ENCODE measurements around the gene LRP8. TPM values are rescaled to one million over a fixed set of nuclear protein-coding genes. Genes with fewer than 3 reads are reported as not detected.

Gene LRP8
- total and polyA plus RNA-seq, 2 of the 4 experiments (the other 2 are of a cell fraction) = 12.0 to 12.1 TPM

DNA sequence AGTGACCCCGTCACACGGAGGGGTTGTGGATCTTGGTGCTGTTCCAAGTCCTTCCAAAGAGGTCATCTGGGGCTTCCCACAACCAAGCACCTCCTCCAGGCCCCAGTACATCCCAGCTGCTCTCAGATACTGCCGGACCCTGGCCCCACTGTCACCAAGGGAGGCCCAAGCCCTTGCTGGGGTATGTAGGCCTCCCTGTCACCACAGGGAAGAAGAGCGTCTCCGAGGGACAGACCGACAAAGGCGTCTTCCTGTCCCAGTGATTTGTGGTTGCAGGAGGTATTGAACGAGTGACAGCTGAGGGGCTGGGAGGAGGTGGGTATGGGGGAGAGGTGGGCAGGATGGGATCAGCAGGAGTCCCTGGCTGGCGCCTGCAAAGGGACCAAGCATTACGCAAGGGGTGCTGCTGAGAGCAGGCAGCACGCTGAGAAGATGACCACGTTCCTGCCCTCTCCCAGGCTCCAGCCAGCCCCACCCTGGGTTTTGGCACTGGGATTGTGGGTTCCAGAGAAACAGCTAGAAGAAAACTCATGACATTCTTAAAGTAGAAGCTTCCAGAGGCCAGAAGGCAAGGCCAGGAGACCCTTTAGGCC is 29.7 kb downstream of the LRP8 start:
- intact Hi-C loops (cut with micrococcal nuclease) = no loop called here
- no peak overlapping the region for H3K4ac ChIP-seq (ENCODE audit: low read depth, low read length)
- no peak overlapping the region for H3K4me2 ChIP-seq (ENCODE audit: low read depth, low read length)
- dilution Hi-C loops (cut with HindIII; ENCODE audit: low sequenced_read_pairs, unreplicated experiment) = no loop called here
- H3K27me3 ChIP-seq (ENCODE audit: control insufficient read depth, insufficient read depth, low read length) = no peaks in the 10 kb centered on the region
- WGBS, 2 experiments (ENCODE audit: extremely low coverage in 2 of 2, insufficient read length in 1 of 2) = 83% methylated on average over 2 of the region's 12 CpGs; no CpG with 5 or more reads in 1 of the 2 experiments
- no peak for ATAC-seq (ENCODE audit: low read depth)
- in situ Hi-C loops (cut with MboI; ENCODE audit: low sequenced_read_pairs) = no loop called here
- DNase-seq = no peak
- no peak overlapping the region for H2BK120ac ChIP-seq (ENCODE audit: low read depth, low read length)
- no peak overlapping the region for H3K18ac ChIP-seq (ENCODE audit: low read depth, low read length)
- no peak overlapping the region for H2BK20ac ChIP-seq (ENCODE audit: low read depth, low read length)
- H3K79me1 ChIP-seq (ENCODE audit: low read depth in 1 of 2, low read length in 2 of 2) = peaks cover 8 to 9% of the 10 kb centered on the region in 2 experiments; a peak in 2 of 4 replicates
- POLR2A ChIA-PET (ENCODE audit: unreplicated experiment) = no interaction called here
- no peak overlapping the region for H2BK5ac ChIP-seq (ENCODE audit: low read depth, low read length, poor library complexity, severe bottlenecking)
- H2AFZ ChIP-seq (replicated peaks; ENCODE audit: low read length, poor library complexity) = no peak overlapping the region
- no peak overlapping the region for H3K23ac ChIP-seq (ENCODE audit: low read depth, low read length)
- no peak; the same call in 1 of the 2 replicates for TF ChIP-seq CEBPB (IDR thresholded peaks at IDR 0.05; ENCODE audit: low read depth, low read length)
- no peak for TF ChIP-seq MXI1 (IDR thresholded peaks at IDR 0.05; ENCODE audit: borderline replicate concordance, low read depth, low read length)
- no peak for TF ChIP-seq POLR2A (IDR thresholded peaks at IDR 0.05; ENCODE audit: low read depth, low read length)
- TF ChIP-seq, protein P1, sequence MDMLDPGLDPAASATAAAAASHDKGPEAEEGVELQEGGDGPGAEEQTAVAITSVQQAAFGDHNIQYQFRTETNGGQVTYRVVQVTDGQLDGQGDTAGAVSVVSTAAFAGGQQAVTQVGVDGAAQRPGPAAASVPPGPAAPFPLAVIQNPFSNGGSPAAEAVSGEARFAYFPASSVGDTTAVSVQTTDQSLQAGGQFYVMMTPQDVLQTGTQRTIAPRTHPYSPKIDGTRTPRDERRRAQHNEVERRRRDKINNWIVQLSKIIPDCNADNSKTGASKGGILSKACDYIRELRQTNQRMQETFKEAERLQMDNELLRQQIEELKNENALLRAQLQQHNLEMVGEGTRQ (IDR thresholded peaks at IDR 0.05; ENCODE audit: low read depth, low read length) = no peak
- no peak for TF ChIP-seq SMC3 (IDR thresholded peaks at IDR 0.05; ENCODE audit: low read depth, low read length)
- no peak for TF ChIP-seq RFX5 (IDR thresholded peaks at IDR 0.05; ENCODE audit: low read depth, low read length)
- no peak for TF ChIP-seq NFE2L2 (IDR thresholded peaks at IDR 0.05; ENCODE audit: low read depth, low read length)
- no peak for TF ChIP-seq RCOR1 (IDR thresholded peaks at IDR 0.05; ENCODE audit: insufficient replicate concordance, low read length)
- no peak for TF ChIP-seq CHD1 (IDR thresholded peaks at IDR 0.05; ENCODE audit: low read depth, low read length)
- no peak for TF ChIP-seq BHLHE40 (IDR thresholded peaks at IDR 0.05; ENCODE audit: low read depth, low read length)
- TF ChIP-seq MAZ (IDR thresholded peaks at IDR 0.05; ENCODE audit: borderline replicate concordance, low read depth, low read length) = no peak
- TF ChIP-seq, protein P2, sequence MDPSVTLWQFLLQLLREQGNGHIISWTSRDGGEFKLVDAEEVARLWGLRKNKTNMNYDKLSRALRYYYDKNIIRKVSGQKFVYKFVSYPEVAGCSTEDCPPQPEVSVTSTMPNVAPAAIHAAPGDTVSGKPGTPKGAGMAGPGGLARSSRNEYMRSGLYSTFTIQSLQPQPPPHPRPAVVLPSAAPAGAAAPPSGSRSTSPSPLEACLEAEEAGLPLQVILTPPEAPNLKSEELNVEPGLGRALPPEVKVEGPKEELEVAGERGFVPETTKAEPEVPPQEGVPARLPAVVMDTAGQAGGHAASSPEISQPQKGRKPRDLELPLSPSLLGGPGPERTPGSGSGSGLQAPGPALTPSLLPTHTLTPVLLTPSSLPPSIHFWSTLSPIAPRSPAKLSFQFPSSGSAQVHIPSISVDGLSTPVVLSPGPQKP (IDR thresholded peaks at IDR 0.05; ENCODE audit: borderline replicate concordance, low read depth, low read length) = no peak
- TF ChIP-seq RAD21 (IDR thresholded peaks at IDR 0.05; ENCODE audit: low read length) = no peak
- TF ChIP-seq, protein P3, sequence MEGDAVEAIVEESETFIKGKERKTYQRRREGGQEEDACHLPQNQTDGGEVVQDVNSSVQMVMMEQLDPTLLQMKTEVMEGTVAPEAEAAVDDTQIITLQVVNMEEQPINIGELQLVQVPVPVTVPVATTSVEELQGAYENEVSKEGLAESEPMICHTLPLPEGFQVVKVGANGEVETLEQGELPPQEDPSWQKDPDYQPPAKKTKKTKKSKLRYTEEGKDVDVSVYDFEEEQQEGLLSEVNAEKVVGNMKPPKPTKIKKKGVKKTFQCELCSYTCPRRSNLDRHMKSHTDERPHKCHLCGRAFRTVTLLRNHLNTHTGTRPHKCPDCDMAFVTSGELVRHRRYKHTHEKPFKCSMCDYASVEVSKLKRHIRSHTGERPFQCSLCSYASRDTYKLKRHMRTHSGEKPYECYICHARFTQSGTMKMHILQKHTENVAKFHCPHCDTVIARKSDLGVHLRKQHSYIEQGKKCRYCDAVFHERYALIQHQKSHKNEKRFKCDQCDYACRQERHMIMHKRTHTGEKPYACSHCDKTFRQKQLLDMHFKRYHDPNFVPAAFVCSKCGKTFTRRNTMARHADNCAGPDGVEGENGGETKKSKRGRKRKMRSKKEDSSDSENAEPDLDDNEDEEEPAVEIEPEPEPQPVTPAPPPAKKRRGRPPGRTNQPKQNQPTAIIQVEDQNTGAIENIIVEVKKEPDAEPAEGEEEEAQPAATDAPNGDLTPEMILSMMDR (conservative IDR thresholded peaks at IDR 0.05; ENCODE audit: low read depth, low read length) = no peak
- TF ChIP-seq FOS (IDR thresholded peaks at IDR 0.05; ENCODE audit: low read depth, low read length) = no peak
- H3K9me1 ChIP-seq (ENCODE audit: insufficient read depth, low read length) = peaks cover 9% of the 10 kb centered on the region
- H3K56ac ChIP-seq (ENCODE audit: extremely low read depth, insufficient read depth, low read length) = no peak overlapping the region
- H3K14ac ChIP-seq (replicated peaks; ENCODE audit: low read depth, low read length) = no peak overlapping the region
- peaks cover 10% of the 10 kb centered on the region for H3K4me1 ChIP-seq (ENCODE audit: control insufficient read depth, insufficient read depth, low read length)
- no peak overlapping the region for H4K8ac ChIP-seq (ENCODE audit: low read depth in 2 of 2, low read length in 2 of 2)
- no peak overlapping the region for H2BK15ac ChIP-seq (ENCODE audit: low read depth, low read length)
- H3K36me3 ChIP-seq (ENCODE audit: control insufficient read depth, insufficient read depth, low read length) = no peaks in the 10 kb centered on the region
- H3K9me3 ChIP-seq (ENCODE audit: control insufficient read depth, insufficient read depth, low read length) = no peaks in the 10 kb centered on the region
- H4K91ac ChIP-seq (ENCODE audit: insufficient read depth, low read depth, low read length) = no peak overlapping the region
- no peak overlapping the region for H2AK5ac ChIP-seq (ENCODE audit: low read depth, low read length)
- H3K4me3 ChIP-seq (ENCODE audit: insufficient read depth, low read depth, low read length) = no peak overlapping the region
- CTCF ChIA-PET = no interaction called here
- peaks cover 4% of the 10 kb centered on the region for H4K20me1 ChIP-seq (ENCODE audit: insufficient read depth, low read length)
- no peak overlapping the region for H3K9ac ChIP-seq (ENCODE audit: low read depth, low read length)
- no peak overlapping the region for H3K27ac ChIP-seq (ENCODE audit: insufficient read depth, low read length)
- no TSS peak for BruUV-seq (replicated peaks)
- H2AK9ac ChIP-seq (replicated peaks; ENCODE audit: low read depth, low read length, poor library complexity) = no peak overlapping the region
- H4K5ac ChIP-seq (ENCODE audit: low read depth, low read length) = no peak overlapping the region

All from IMR-90 (cell line).